Endothelial cell of umbilical vein (primary cell): Measurements from ENCODE around the gene USP36. TPM values are rescaled to one million over a fixed set of nuclear protein-coding genes. Genes with fewer than 3 reads are reported as not detected.

Source experiments
- BruUV-seq: library from RNA; stranded (reverse); fragments of 400-500 nt; replicated peaks from 2 replicates; lab custom pipeline; 2021; lab: Mats Ljungman, UMichigan
- CTCF ChIA-PET: fragments of 300-600, 350-600 bp; sonication (Branson Sonifier 250); formaldehyde crosslinking; loops from one replicate; lab custom pipeline; 2021; ENCODE audit warnings: antibody characterized with exemption, inconsistent platforms; lab: Charles Lee
- POLR2A ChIA-PET: fragments of 300-600, 350-600 bp; sonication (Branson Sonifier 250); formaldehyde crosslinking; loops from one replicate; lab custom pipeline; 2021; ENCODE audit warnings: antibody characterized with exemption, inconsistent platforms; lab: Charles Lee
- DNase-seq: peaks from one replicate; pipeline ENCODE4 v3.0.0-alpha.2; 2011; ENCODE audit warnings: low read depth, low spot score
- FAIRE-seq: peaks from 2 replicates; lab custom pipeline; 2011; peaks lifted over from hg19 to GRCh38; lab: Jason Lieb, UNC
- H2AFZ ChIP-seq: 2 replicates; pipeline ENCODE4 v1.6.0; 2012; ENCODE audit warnings: low read depth, low read length, control low read depth, inconsistent platforms
- H3K27ac ChIP-seq: 2 replicates; pipeline ENCODE4 v1.5.1; 2011; ENCODE audit warnings: low read depth, mild to moderate bottlenecking, control low read depth, low read length, moderate library complexity; ENCODE audit not compliant: insufficient read depth
- H3K27me3 ChIP-seq, 2 experiments: 2 replicates each; pipeline versions ENCODE4 v1.6.0 to v1.6.1; 2011; ENCODE audit warnings: low read length in 2 of 2, mixed read lengths in 1 of 2; ENCODE audit not compliant: control insufficient read depth in 2 of 2, insufficient read depth in 2 of 2
- H3K36me3 ChIP-seq, 2 experiments: 2 replicates in 1 of 2; 3 replicates in 1 of 2; pipeline ENCODE4 v1.5.1; 2011; ENCODE audit warnings: low read length in 2 of 2, mild to moderate bottlenecking in 1 of 2, moderate library complexity in 1 of 2; ENCODE audit not compliant: control insufficient read depth in 2 of 2, insufficient read depth in 2 of 2; ENCODE audit errors: extremely low read depth in 1 of 2
- H3K4me1 ChIP-seq: 3 replicates; pipeline ENCODE4 v1.5.1; 2011; ENCODE audit warnings: mild to moderate bottlenecking, low read length; ENCODE audit not compliant: control insufficient read depth, insufficient read depth; ENCODE audit errors: extremely low read depth
- H3K4me2 ChIP-seq: 2 replicates; pipeline ENCODE4 v1.6.1; 2011; ENCODE audit warnings: low read length, control low read depth, mixed read lengths; ENCODE audit not compliant: insufficient read depth
- H3K4me3 ChIP-seq, 3 experiments: fragments of 200-600 bp in 1 of 3; sonication (generic), shearing (Covaris generic) in 1 of 3; replicated peaks in 1 of 3; 2 replicates each; pipeline ENCODE4 v1.5.1; 2011 to 2016; ENCODE audit warnings: control low read depth in 3 of 3, low read length in 3 of 3, mild to moderate bottlenecking in 2 of 3, inconsistent platforms in 1 of 3, low read depth in 1 of 3, moderate library complexity in 1 of 3; ENCODE audit not compliant: insufficient read depth in 1 of 3
- H3K79me2 ChIP-seq: 2 replicates; pipeline ENCODE4 v1.6.0; 2012; ENCODE audit warnings: low read length, inconsistent platforms; ENCODE audit not compliant: control insufficient read depth, insufficient read depth
- H3K9ac ChIP-seq: replicated peaks from 2 replicates; pipeline ENCODE3; 2011; ENCODE audit warnings: low read length, control low read depth; ENCODE audit not compliant: insufficient read depth; ENCODE audit errors: extremely low read depth
- H3K9me1 ChIP-seq: replicated peaks from 3 replicates; pipeline ENCODE4 v1.6.0; 2011; ENCODE audit warnings: mild to moderate bottlenecking, low read length; ENCODE audit not compliant: control insufficient read depth, insufficient read depth; ENCODE audit errors: extremely low read depth
- H3K9me3 ChIP-seq: replicated peaks from 2 replicates; pipeline ENCODE4 v1.5.1; 2012; ENCODE audit warnings: low read length, inconsistent platforms; ENCODE audit not compliant: control insufficient read depth, insufficient read depth
- H4K20me1 ChIP-seq: replicated peaks from 2 replicates; pipeline ENCODE3; 2011; ENCODE audit warnings: mild to moderate bottlenecking, low read length; ENCODE audit not compliant: control insufficient read depth, insufficient read depth; ENCODE audit errors: extremely low read depth
- EZH2 ChIP-seq: IDR thresholded peaks from 2 replicates; pipeline ENCODE4 v1.6.1; 2012; ENCODE audit warnings: borderline replicate concordance, low read depth, mild to moderate bottlenecking, moderate library complexity, low read length, inconsistent platforms; ENCODE audit not compliant: severe bottlenecking
- FOS ChIP-seq: IDR thresholded peaks from 2 replicates; pipeline ENCODE4 v1.6.1; 2011; ENCODE audit warnings: mild to moderate bottlenecking, low read length, moderate library complexity, borderline replicate concordance; ENCODE audit not compliant: insufficient read depth
- GATA2 ChIP-seq: IDR thresholded peaks from 2 replicates; pipeline ENCODE4 v1.7.0; 2011; ENCODE audit warnings: low read depth, mild to moderate bottlenecking, moderate library complexity, mixed read lengths, low read length; ENCODE audit not compliant: insufficient read length, insufficient read depth
- JUN ChIP-seq: IDR thresholded peaks from 2 replicates; pipeline ENCODE4 v1.6.1; 2011; ENCODE audit warnings: borderline replicate concordance, low read depth; ENCODE audit not compliant: insufficient read length, insufficient read depth
- MYC ChIP-seq: IDR thresholded peaks from one replicate; pipeline ENCODE4 v1.6.1; 2011; ENCODE audit warnings: mild to moderate bottlenecking, low read depth, low read length
- POLR2A ChIP-seq: IDR thresholded peaks from 2 replicates; pipeline ENCODE4 v1.6.1; 2012; ENCODE audit warnings: low read depth, mild to moderate bottlenecking, control low read depth, low read length
- POLR2AphosphoS5 ChIP-seq: IDR thresholded peaks from 2 replicates; pipeline ENCODE4 v1.6.1; 2012; ENCODE audit warnings: low read depth, mild to moderate bottlenecking, control low read depth, low read length, moderate library complexity; ENCODE audit not compliant: insufficient read depth
- dilution Hi-C: fragments of 300-500 bp; cut with MboI; formaldehyde crosslinking; loops from one replicate; pipeline ENCODE4 v1.15.0; 2019; ENCODE audit warnings: low sequenced_read_pairs; ENCODE audit not compliant: extremely low pct_ligation_motif_present
- intact Hi-C: fragments of 100-400 bp; cut with micrococcal nuclease; formaldehyde crosslinking; loops from one replicate; pipeline ENCODE4 v1.10.0; 2022
- polyA plus RNA-seq, 4 experiments: library from polyadenylated mRNA; depleted of rRNA in 3 of 4; stranded (reverse) in 3 of 4; unstranded in 1 of 4; fragments of >200 nt; gene quantifications; 2 replicates each; pipeline versions ENCODE4 v1.2.1 to v1.2.3, GENCODE V29; 2011 to 2012; ENCODE audit warnings: missing spikeins in 1 of 4
- total RNA-seq: library from RNA; stranded (reverse); gene quantifications from 2 replicates; pipeline ENCODE4 v1.2.3, GENCODE V29; 2021
- TF ChIP-seq, protein P1 (sequence below), 2 donors: IDR thresholded peaks; 1 replicate in 1 of 2; 2 replicates in 1 of 2; pipeline ENCODE4 v1.5.1; 2011; ENCODE audit warnings: low read length in 2 of 2, mild to moderate bottlenecking in 2 of 2, moderate library complexity in 2 of 2, control low read depth in 1 of 2, inconsistent platforms in 1 of 2, low read depth in 1 of 2; ENCODE audit not compliant: insufficient read depth in 1 of 2; ENCODE audit errors: extremely low read depth in 1 of 2
- TF ChIP-seq, protein P2 (sequence below): IDR thresholded peaks from 2 replicates; pipeline ENCODE4 v1.6.1; 2011; ENCODE audit not compliant: insufficient read depth, insufficient read length

Gene USP36
- total and polyA plus RNA-seq, 2 donors (not counting 3 experiments of a cell fraction or from before 2014, with no cell fraction given) = 29.8 to 46.6 TPM

GRCh38 chr17:78857266-78857665 lies 16.7 kb upstream of the USP36 start:
- TF ChIP-seq, protein P1, sequence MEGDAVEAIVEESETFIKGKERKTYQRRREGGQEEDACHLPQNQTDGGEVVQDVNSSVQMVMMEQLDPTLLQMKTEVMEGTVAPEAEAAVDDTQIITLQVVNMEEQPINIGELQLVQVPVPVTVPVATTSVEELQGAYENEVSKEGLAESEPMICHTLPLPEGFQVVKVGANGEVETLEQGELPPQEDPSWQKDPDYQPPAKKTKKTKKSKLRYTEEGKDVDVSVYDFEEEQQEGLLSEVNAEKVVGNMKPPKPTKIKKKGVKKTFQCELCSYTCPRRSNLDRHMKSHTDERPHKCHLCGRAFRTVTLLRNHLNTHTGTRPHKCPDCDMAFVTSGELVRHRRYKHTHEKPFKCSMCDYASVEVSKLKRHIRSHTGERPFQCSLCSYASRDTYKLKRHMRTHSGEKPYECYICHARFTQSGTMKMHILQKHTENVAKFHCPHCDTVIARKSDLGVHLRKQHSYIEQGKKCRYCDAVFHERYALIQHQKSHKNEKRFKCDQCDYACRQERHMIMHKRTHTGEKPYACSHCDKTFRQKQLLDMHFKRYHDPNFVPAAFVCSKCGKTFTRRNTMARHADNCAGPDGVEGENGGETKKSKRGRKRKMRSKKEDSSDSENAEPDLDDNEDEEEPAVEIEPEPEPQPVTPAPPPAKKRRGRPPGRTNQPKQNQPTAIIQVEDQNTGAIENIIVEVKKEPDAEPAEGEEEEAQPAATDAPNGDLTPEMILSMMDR (IDR thresholded peaks at IDR 0.05; ENCODE audit: extremely low read depth in 1 of 2, insufficient read depth in 1 of 2, low read depth in 1 of 2, low read length in 2 of 2) = no peak
- no peak for TF ChIP-seq POLR2A
- TF ChIP-seq POLR2AphosphoS5 = no peak
- no peak for TF ChIP-seq EZH2
- TF ChIP-seq, protein P2, sequence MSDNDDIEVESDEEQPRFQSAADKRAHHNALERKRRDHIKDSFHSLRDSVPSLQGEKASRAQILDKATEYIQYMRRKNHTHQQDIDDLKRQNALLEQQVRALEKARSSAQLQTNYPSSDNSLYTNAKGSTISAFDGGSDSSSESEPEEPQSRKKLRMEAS = no peak
- no peak for TF ChIP-seq MYC
- no peak for TF ChIP-seq FOS
- TF ChIP-seq JUN = no peak
- TF ChIP-seq GATA2 = no peak
- no peak for DNase-seq
- dilution Hi-C loops (no loop called here), intact Hi-C loops (no loop called here)
- Histone ChIP-seq H3K9me1 (no peaks in the 10 kb centered on the region), H3K4me1 (peaks cover 11% of the 10 kb centered on the region), H4K20me1 (no peaks in the 10 kb centered on the region), H3K4me3 (no peak overlapping the region), H3K79me2 (no peaks in the 10 kb centered on the region), H3K9ac (no peak overlapping the region), H2AFZ (no peak overlapping the region), H3K9me3 (no peaks in the 10 kb centered on the region), H3K27ac (no peak overlapping the region), H3K4me2 (no peak overlapping the region), H3K36me3 (peaks cover 8 to 29% of the 10 kb centered on the region in 2 experiments), H3K27me3 (no peaks in the 10 kb centered on the region)
- CTCF ChIA-PET = no interaction called here
- FAIRE-seq = no peak
- BruUV-seq = no TSS peak
- POLR2A ChIA-PET = no interaction called here
